Endothelial cell (in vitro differentiated cells): ENCODE data around the gene PTPRN2. TPM values are rescaled to one million over a fixed set of nuclear protein-coding genes. Genes with fewer than 3 reads are reported as not detected.

Experiments
- DNase-seq: peaks from one replicate; pipeline ENCODE4 v3.0.0; 2021; ENCODE audit warnings: low spot score
- H3K27ac Mint-ChIP-seq: one replicate; pipeline ENCODE4 v1.8.0; 2021; ENCODE audit warnings: mixed read lengths, inconsistent platforms; ENCODE audit not compliant: unreplicated experiment
- H3K27me3 Mint-ChIP-seq: one replicate; pipeline ENCODE4 v1.8.0; 2021; ENCODE audit warnings: mild to moderate bottlenecking, moderate library complexity, mixed read lengths, inconsistent platforms; ENCODE audit not compliant: unreplicated experiment
- H3K36me3 Mint-ChIP-seq: one replicate; pipeline ENCODE4 v1.8.0; 2021; ENCODE audit warnings: mild to moderate bottlenecking, low read depth, mixed read lengths, inconsistent platforms; ENCODE audit not compliant: unreplicated experiment
- H3K4me1 Mint-ChIP-seq: one replicate; pipeline ENCODE4 v1.8.0; 2021; ENCODE audit warnings: mild to moderate bottlenecking, mixed read lengths, inconsistent platforms; ENCODE audit not compliant: unreplicated experiment
- H3K4me3 Mint-ChIP-seq: one replicate; pipeline ENCODE4 v1.8.0; 2021; ENCODE audit warnings: mild to moderate bottlenecking, mixed read lengths, inconsistent platforms; ENCODE audit not compliant: unreplicated experiment
- H3K9me3 Mint-ChIP-seq: one replicate; pipeline ENCODE4 v1.8.0; 2021; ENCODE audit warnings: mixed read lengths, inconsistent platforms; ENCODE audit not compliant: unreplicated experiment
- CTCF ChIP-seq: fragments of 200-600 bp; sonication (generic); IDR thresholded peaks from one replicate; pipeline ENCODE4 v1.5.0; 2021; ENCODE audit warnings: antibody characterized with exemption; ENCODE audit not compliant: unreplicated experiment
- total RNA-seq: library from RNA; stranded (reverse); fragmentation: NEBNext Ultra II Directional; extraction: Animal tissue kit (Norgen Biotek cat#: 25700); gene quantifications from one replicate; pipeline ENCODE4 v1.2.1, GENCODE V29; 2021; ENCODE audit not compliant: unreplicated experiment

Gene PTPRN2
- total RNA-seq, 1 donor from 2014 or later = 0.18 TPM

- H3K4me3 Mint-ChIP-seq = no peak overlapping the region
- peaks cover 11% of the 10 kb centered on the region for H3K36me3 Mint-ChIP-seq
- peaks cover 24% of the 10 kb centered on the region for H3K9me3 Mint-ChIP-seq
- no peak for DNase-seq
- H3K4me1 Mint-ChIP-seq = no peaks in the 10 kb centered on the region
- no peak for TF ChIP-seq CTCF
- no peak overlapping the region for H3K27ac Mint-ChIP-seq
- H3K27me3 Mint-ChIP-seq = peaks cover 10% of the 10 kb centered on the region
Measured at GRCh38 chr7:157841773-157842370, 745.8 kb downstream of the PTPRN2 start.

- no peak for DNase-seq
- H3K27me3 Mint-ChIP-seq = peaks cover 13% of the 10 kb centered on the region
- no peaks in the 10 kb centered on the region for H3K4me1 Mint-ChIP-seq
- no peak overlapping the region for H3K27ac Mint-ChIP-seq
- H3K9me3 Mint-ChIP-seq = peaks cover 29% of the 10 kb centered on the region
- H3K4me3 Mint-ChIP-seq = no peak overlapping the region
- TF ChIP-seq CTCF = no peak
- peaks cover 17% of the 10 kb centered on the region for H3K36me3 Mint-ChIP-seq
Measured at GRCh38 chr7:157840914-157841772, 746.5 kb downstream of the PTPRN2 start.

- Mint-ChIP-seq H3K4me3 (no peak overlapping the region), H3K4me1 (no peaks in the 10 kb centered on the region), H3K36me3 (peaks cover 20% of the 10 kb centered on the region), H3K9me3 (peaks cover 35% of the 10 kb centered on the region), H3K27ac (no peak overlapping the region), H3K27me3 (peaks cover 13% of the 10 kb centered on the region)
- TF ChIP-seq CTCF = no peak
- no peak for DNase-seq
Measured at GRCh38 chr7:157840174-157840913, 747.3 kb downstream of the PTPRN2 start.

- DNase-seq = no peak
- Mint-ChIP-seq H3K4me1 (no peaks in the 10 kb centered on the region), H3K27me3 (peaks cover 11% of the 10 kb centered on the region), H3K36me3 (peaks cover 23% of the 10 kb centered on the region), H3K27ac (no peak overlapping the region), H3K9me3 (peaks cover 34% of the 10 kb centered on the region), H3K4me3 (no peak overlapping the region)
- no peak for TF ChIP-seq CTCF
Measured at GRCh38 chr7:157839672-157840167, 747.9 kb downstream of the PTPRN2 start.
